GM12874 (cell line): ENCODE measurements around the gene GRM7.

ENCODE experiments used
- TF ChIP-seq, protein P1 (sequence below): IDR thresholded peaks from 2 replicates; pipeline ENCODE4 v1.5.1; 2011; ENCODE audit warnings: low read depth, mild to moderate bottlenecking, control low read depth, low read length, moderate library complexity; ENCODE audit not compliant: insufficient read depth

Gene GRM7

DNA sequence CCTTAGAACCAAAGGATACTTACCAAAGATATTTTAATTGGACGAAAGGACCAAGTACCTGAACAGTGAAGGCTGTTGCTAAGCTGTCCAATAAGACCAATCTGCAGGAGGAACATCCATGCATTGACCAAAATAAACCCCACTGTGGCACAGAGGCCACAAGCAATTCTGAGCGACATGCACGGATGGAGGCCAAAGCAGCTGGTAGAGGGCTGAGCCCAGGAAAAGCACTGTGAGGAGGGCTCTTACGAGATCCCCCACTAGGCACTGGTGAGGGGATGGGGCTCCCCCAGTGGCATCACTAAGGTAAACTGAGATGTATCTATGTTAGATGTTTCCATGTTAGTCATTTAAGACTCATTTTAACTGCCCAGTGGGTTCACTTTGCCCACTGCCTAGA lies 920.5 kb downstream of the GRM7 start:
- TF ChIP-seq, protein P1, sequence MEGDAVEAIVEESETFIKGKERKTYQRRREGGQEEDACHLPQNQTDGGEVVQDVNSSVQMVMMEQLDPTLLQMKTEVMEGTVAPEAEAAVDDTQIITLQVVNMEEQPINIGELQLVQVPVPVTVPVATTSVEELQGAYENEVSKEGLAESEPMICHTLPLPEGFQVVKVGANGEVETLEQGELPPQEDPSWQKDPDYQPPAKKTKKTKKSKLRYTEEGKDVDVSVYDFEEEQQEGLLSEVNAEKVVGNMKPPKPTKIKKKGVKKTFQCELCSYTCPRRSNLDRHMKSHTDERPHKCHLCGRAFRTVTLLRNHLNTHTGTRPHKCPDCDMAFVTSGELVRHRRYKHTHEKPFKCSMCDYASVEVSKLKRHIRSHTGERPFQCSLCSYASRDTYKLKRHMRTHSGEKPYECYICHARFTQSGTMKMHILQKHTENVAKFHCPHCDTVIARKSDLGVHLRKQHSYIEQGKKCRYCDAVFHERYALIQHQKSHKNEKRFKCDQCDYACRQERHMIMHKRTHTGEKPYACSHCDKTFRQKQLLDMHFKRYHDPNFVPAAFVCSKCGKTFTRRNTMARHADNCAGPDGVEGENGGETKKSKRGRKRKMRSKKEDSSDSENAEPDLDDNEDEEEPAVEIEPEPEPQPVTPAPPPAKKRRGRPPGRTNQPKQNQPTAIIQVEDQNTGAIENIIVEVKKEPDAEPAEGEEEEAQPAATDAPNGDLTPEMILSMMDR, result no peak

DNA sequence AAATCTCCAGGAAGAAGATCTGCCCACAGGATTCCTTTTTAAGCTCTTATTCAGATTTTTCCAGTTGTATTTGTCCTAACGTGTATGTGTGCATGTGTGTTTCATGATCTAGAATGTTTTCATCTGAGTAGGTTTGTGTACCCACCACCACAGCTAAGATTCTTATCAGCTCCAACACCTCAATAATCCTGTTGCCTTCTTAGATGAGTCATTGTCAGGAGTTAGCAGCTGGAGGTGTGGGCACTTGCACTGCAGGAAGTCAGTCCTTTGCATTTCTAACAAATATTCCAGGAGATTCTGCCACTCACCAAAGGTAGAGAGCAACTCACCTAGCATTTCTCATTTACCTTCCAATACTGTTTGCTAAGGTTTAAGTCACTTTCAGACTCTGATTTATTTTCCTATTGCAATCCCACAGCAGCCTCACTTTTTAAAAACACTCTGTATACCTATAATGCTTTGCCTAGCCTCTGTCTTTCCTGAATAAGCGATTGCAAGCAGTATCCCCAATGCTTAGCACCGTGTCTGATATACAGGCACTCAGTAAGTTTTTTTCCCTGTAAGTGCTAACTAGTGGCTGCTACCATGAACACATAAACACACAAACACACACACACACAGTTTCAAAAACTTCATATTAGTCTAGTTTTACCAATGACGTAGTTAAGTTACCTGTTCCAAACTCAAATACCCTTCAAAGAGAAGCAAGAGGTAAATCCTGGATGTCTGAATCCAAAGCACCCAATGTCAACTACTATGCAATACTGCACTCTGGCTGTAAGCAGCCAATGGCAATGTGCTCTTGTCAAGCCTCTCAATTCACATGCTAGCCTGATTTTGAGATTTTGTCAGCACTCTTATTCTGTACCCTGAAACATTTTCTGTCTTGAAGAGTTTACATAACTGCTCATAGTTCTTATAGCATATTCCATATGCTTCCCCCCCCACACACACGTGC lies 927.2 kb downstream of the GRM7 start:
- TF ChIP-seq, protein P1, result no peak

- TF ChIP-seq, protein P1, result no peak
Measured at GRCh38 chr3:7788881-7789280, 928.0 kb downstream of the GRM7 start.

DNA sequence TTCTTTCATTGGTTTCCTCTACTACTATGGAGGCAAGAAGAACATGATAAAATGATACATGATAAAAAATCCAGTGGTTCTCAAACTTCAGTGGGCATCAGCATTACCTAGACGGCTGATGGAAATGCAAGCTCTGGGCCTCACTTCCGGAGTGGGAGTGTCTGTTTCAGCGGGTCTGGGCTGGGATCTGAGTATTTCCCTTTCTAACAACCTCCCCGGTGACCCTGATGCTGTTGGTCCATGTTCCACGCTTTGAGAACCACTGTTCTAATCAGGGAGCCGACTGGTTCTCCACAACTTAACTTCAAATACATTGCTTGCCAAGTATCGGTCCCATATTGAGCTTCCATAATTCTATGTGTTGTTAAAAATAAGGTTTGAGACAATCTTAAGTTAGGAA lies 928.4 kb downstream of the GRM7 start:
- TF ChIP-seq, protein P1, result no peak

GRCh38 chr3:7790141-7790540 lies 929.2 kb downstream of the GRM7 start:
- TF ChIP-seq, protein P1, result no peak
